Endothelial cell (in vitro differentiated cells): ENCODE measurements around the gene DNAJC1. TPM values are rescaled to one million over a fixed set of nuclear protein-coding genes. Genes with fewer than 3 reads are reported as not detected.

ENCODE experiments used
- DNase-seq: peaks from one replicate; pipeline ENCODE4 v3.0.0; 2021; ENCODE audit warnings: low spot score
- H3K27ac Mint-ChIP-seq: one replicate; pipeline ENCODE4 v1.8.0; 2021; ENCODE audit warnings: mixed read lengths, inconsistent platforms; ENCODE audit not compliant: unreplicated experiment
- H3K27me3 Mint-ChIP-seq: one replicate; pipeline ENCODE4 v1.8.0; 2021; ENCODE audit warnings: mild to moderate bottlenecking, moderate library complexity, mixed read lengths, inconsistent platforms; ENCODE audit not compliant: unreplicated experiment
- H3K36me3 Mint-ChIP-seq: one replicate; pipeline ENCODE4 v1.8.0; 2021; ENCODE audit warnings: mild to moderate bottlenecking, low read depth, mixed read lengths, inconsistent platforms; ENCODE audit not compliant: unreplicated experiment
- H3K4me1 Mint-ChIP-seq: one replicate; pipeline ENCODE4 v1.8.0; 2021; ENCODE audit warnings: mild to moderate bottlenecking, mixed read lengths, inconsistent platforms; ENCODE audit not compliant: unreplicated experiment
- H3K4me3 Mint-ChIP-seq: one replicate; pipeline ENCODE4 v1.8.0; 2021; ENCODE audit warnings: mild to moderate bottlenecking, mixed read lengths, inconsistent platforms; ENCODE audit not compliant: unreplicated experiment
- H3K9me3 Mint-ChIP-seq: one replicate; pipeline ENCODE4 v1.8.0; 2021; ENCODE audit warnings: mixed read lengths, inconsistent platforms; ENCODE audit not compliant: unreplicated experiment
- total RNA-seq: library from RNA; stranded (reverse); fragmentation: NEBNext Ultra II Directional; extraction: Animal tissue kit (Norgen Biotek cat#: 25700); gene quantifications from one replicate; pipeline ENCODE4 v1.2.1, GENCODE V29; 2021; ENCODE audit not compliant: unreplicated experiment
- TF ChIP-seq, protein P1 (sequence below): fragments of 200-600 bp; sonication (generic); IDR thresholded peaks from one replicate; pipeline ENCODE4 v1.5.0; 2021; ENCODE audit warnings: antibody characterized with exemption; ENCODE audit not compliant: unreplicated experiment

Gene DNAJC1
- total RNA-seq, 1 donor from 2014 or later = 32.0 TPM

DNA sequence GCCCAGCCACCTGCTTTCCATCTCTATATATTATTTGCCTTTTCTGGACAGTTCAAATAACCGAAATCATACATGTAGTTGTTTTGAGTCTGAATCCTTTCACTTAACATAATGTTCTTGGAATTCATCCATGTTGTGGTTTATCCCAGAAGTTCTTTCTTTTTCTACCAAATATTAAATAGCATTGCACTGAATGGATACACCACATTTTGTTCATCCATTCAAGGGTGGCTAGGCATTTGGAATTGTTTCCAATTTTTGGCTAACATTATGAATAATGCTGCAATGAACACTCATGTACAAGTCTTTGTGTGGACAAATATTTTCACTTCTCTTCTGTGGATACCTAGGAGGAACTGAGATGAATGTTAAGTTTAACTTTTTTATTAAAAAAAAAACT lies 18.0 kb downstream of the DNAJC1 start:
- H3K27me3 Mint-ChIP-seq = no peaks in the 10 kb centered on the region
- no peak for DNase-seq
- no peaks in the 10 kb centered on the region for H3K36me3 Mint-ChIP-seq
- H3K9me3 Mint-ChIP-seq = no peaks in the 10 kb centered on the region
- no peaks in the 10 kb centered on the region for H3K4me1 Mint-ChIP-seq
- TF ChIP-seq, protein P1, sequence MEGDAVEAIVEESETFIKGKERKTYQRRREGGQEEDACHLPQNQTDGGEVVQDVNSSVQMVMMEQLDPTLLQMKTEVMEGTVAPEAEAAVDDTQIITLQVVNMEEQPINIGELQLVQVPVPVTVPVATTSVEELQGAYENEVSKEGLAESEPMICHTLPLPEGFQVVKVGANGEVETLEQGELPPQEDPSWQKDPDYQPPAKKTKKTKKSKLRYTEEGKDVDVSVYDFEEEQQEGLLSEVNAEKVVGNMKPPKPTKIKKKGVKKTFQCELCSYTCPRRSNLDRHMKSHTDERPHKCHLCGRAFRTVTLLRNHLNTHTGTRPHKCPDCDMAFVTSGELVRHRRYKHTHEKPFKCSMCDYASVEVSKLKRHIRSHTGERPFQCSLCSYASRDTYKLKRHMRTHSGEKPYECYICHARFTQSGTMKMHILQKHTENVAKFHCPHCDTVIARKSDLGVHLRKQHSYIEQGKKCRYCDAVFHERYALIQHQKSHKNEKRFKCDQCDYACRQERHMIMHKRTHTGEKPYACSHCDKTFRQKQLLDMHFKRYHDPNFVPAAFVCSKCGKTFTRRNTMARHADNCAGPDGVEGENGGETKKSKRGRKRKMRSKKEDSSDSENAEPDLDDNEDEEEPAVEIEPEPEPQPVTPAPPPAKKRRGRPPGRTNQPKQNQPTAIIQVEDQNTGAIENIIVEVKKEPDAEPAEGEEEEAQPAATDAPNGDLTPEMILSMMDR = no peak
- H3K27ac Mint-ChIP-seq = no peak overlapping the region
- no peak overlapping the region for H3K4me3 Mint-ChIP-seq

DNA sequence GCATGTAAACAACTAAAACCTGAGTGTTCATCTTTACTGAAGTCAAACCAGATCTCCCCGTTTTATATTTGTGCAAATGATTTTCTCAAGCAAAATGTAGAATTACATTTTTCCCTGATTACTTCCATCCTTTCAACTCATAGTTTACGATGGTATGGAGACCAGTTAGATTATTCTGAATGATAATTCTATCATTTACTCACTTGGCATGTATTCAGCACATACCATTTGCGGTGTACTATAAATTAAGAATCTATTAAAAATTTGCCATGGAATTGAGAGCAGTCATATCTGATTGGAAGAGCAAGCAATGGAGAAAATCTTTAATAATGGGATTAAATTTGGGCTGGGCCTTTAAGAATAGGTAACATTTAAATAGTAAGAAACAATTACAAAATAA lies 22.4 kb downstream of the DNAJC1 start:
- Mint-ChIP-seq H3K27ac (no peak overlapping the region), H3K4me3 (no peak overlapping the region), H3K36me3 (no peaks in the 10 kb centered on the region), H3K27me3 (no peaks in the 10 kb centered on the region), H3K9me3 (no peaks in the 10 kb centered on the region), H3K4me1 (peaks cover 17% of the 10 kb centered on the region)
- no peak for DNase-seq
- TF ChIP-seq, protein P1 = no peak

DNA sequence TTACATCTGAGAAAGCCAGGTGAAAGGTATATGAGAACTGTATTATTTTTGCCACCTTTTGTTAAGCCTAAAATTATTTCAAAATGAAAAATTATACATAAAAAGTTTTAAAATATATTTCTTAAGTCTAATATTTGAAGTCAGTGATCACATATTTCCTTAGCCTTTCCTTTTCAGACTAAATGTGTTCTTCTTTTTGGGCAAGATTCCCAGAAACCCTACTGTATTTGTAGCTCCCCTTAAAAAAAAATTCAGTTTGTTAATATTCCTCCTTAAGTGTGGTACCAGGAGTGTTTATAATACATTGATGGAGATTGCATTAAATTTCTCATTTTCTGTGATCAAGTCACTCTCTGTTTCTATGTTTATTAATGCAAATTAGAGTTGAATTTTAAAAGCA lies 22.8 kb downstream of the DNAJC1 start:
- H3K9me3 Mint-ChIP-seq = no peaks in the 10 kb centered on the region
- H3K4me1 Mint-ChIP-seq = peaks cover 17% of the 10 kb centered on the region
- no peaks in the 10 kb centered on the region for H3K27me3 Mint-ChIP-seq

DNA sequence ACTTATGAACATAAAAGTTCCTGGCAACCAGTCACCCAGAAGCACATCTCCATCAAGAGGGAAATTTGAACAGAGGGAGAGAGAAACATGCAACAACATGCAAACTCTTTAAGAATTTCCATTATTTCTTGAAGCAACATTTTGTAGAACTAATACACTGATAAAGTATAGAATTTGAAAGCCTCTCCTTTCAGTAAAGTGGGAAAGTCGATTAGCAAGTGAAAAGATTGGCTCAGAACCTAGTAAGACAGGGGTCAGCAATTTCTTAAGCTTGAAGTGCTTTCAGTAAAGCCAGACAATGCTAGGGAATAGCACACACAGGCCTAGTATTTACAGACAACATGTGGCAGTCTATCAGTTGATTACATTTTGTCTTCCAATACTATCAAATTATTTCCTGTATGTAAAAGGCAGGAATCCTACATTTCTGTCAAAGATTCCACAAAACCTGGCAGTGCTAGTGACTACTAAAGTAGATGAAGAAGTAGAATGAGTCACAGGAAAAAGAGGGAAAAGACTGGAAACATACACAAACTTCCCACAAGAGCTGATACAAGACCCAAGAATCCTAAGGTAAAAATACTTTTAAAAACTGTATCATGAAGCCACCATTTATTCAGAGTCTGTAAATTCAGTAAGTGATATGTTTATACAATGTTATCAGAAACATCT lies 25.2 kb downstream of the DNAJC1 start:
- TF ChIP-seq, protein P1 = no peak
- no peak for DNase-seq
- H3K27ac Mint-ChIP-seq = peak overlapping the region; percentile 74
- H3K9me3 Mint-ChIP-seq = no peaks in the 10 kb centered on the region
- no peak overlapping the region for H3K4me3 Mint-ChIP-seq
- peaks cover 17% of the 10 kb centered on the region for H3K4me1 Mint-ChIP-seq
- no peaks in the 10 kb centered on the region for H3K36me3 Mint-ChIP-seq
- H3K27me3 Mint-ChIP-seq = no peaks in the 10 kb centered on the region

More for the DNA sequence above, 22.8 kb downstream of the DNAJC1 start:
- Mint-ChIP-seq H3K27ac (no peak overlapping the region), H3K36me3 (no peaks in the 10 kb centered on the region), H3K4me3 (no peak overlapping the region)
- TF ChIP-seq, protein P1 = no peak
- DNase-seq = no peak

DNA sequence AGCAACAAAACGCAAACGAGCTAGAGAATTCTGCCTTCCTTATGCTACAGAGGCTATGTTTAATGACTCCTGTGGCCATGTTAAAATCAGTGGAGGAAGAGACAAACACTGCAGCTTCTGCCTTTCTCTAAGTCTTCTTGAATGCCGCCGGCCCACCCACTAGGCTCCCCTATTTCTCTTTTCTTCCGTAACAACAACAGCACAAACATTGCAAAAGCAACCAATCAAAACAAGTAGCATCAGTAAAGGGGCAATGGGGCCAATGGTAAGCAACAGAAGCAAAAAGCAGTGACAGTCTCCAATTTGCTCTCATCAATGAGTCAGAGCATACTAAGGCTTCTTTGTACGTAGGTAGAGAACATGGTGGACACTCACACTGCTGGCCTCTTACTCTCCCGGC lies 26.8 kb downstream of the DNAJC1 start:
- H3K4me3 Mint-ChIP-seq = no peak overlapping the region
- no peaks in the 10 kb centered on the region for H3K27me3 Mint-ChIP-seq
- no peak overlapping the region for H3K27ac Mint-ChIP-seq
- H3K4me1 Mint-ChIP-seq = peaks cover 17% of the 10 kb centered on the region
- no peak for DNase-seq
- no peaks in the 10 kb centered on the region for H3K9me3 Mint-ChIP-seq
- no peaks in the 10 kb centered on the region for H3K36me3 Mint-ChIP-seq
- TF ChIP-seq, protein P1 = no peak
